Measurements from ENCODE around the gene FHIT. TPM values are rescaled to one million over a fixed set of nuclear protein-coding genes. Genes with fewer than 3 reads are reported as not detected.
"Not testable (repeated sequence)": the region's sequence is repeated elsewhere in the genome, so short reads cannot be mapped to it uniquely, and the experiment has no call there.

Gene FHIT
- total RNA-seq, 4 donors from 2014 or later, result 3.5 to 17.0 (median 16.7) TPM

DNA sequence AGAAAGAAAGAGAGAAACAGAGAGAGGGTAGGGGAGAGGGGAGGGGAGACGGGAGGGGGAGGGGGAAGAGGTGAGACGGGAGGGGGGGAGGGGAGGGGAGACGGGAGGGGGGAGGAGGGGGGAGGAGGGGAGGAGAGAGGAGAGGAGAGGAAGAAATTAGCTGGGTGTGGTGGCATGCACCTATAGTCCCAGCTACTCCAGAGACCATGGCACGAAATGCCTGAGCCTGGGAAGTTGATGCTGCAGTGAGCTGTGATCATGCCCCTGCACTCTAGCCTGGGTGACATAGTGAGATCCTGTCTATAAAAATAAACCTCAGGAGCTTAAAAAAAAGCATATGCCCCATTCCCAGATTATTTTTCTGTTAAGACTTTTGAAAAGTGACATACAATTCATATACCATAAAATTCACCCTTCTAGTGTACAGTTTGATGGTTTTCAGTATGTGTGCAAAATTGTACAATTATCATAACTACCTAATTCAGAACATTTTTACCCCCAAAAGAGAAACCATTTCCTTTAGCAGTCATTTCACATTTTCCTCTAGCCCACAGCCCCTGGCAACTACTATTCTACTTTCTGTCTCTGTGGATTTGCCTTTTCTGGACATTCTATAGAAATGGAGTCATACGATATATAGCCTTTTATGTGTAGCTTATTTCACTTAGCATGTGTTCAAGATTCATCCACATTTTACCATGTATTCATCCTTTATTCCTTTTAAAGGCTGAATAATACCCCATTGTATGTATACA is 699.6 kb downstream of the FHIT start:
- no peaks in the 10 kb centered on the region for H3K27me3 ChIP-seq
- no peak overlapping the region for H3K27ac ChIP-seq
- H3K36me3 ChIP-seq, result no peaks in the 10 kb centered on the region
- no peak for DNase-seq
- no peaks in the 10 kb centered on the region for H3K9me3 ChIP-seq
- TF ChIP-seq POLR2A (IDR thresholded peaks at IDR 0.05), result no peak
- TF ChIP-seq, protein P1, sequence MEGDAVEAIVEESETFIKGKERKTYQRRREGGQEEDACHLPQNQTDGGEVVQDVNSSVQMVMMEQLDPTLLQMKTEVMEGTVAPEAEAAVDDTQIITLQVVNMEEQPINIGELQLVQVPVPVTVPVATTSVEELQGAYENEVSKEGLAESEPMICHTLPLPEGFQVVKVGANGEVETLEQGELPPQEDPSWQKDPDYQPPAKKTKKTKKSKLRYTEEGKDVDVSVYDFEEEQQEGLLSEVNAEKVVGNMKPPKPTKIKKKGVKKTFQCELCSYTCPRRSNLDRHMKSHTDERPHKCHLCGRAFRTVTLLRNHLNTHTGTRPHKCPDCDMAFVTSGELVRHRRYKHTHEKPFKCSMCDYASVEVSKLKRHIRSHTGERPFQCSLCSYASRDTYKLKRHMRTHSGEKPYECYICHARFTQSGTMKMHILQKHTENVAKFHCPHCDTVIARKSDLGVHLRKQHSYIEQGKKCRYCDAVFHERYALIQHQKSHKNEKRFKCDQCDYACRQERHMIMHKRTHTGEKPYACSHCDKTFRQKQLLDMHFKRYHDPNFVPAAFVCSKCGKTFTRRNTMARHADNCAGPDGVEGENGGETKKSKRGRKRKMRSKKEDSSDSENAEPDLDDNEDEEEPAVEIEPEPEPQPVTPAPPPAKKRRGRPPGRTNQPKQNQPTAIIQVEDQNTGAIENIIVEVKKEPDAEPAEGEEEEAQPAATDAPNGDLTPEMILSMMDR (IDR thresholded peaks at IDR 0.05), result no peak
- H3K4me3 ChIP-seq, result no peak overlapping the region
- H3K4me1 ChIP-seq, result no peaks in the 10 kb centered on the region

DNA sequence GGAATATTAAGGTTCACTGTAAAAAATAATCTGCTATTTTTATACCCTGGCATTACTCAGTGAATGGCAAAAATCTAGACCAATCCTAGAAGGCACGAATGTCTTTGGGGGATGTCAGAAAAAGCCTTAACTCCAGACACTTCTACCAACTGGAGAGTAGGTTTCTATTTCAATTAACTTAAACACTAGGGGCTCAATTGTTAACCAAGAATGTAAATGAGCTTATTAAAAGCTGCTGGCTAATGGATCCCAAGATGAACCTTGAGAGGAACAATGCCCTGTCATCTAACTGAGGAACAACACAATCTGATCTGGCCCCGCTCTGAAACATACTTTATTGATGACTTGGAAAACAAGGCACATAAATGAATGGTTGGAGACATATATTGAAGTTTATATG is 701.4 kb downstream of the FHIT start:
- DNase-seq, result no peak
- H3K36me3 ChIP-seq, result no peaks in the 10 kb centered on the region
- no peaks in the 10 kb centered on the region for H3K9me3 ChIP-seq
- H3K27me3 ChIP-seq, result no peaks in the 10 kb centered on the region
- no peaks in the 10 kb centered on the region for H3K4me1 ChIP-seq
- no peak overlapping the region for H3K4me3 ChIP-seq
- H3K27ac ChIP-seq, result no peak overlapping the region
- TF ChIP-seq, protein P1 (IDR thresholded peaks at IDR 0.05), result no peak
- no peak for TF ChIP-seq POLR2A (IDR thresholded peaks at IDR 0.05)

DNA sequence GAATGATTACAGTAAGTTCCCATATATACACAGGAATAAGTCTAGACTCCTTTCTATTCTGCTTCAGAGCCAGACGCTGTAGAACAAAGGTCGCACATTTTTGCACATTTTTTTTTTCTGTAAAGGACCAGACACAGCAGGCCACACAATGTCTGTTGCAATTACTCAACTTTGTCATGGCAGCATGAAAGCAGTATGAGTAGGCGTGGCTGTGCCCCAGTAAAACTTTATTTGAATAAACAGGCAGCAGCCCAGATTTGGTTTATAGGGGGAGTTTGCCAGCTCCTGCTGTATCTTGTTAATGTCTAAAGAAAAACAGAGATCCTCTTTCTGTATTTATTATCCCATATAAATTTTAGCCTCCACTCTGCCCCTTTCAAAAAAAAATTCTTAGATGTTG is 708.3 kb downstream of the FHIT start:
- no peak for TF ChIP-seq POLR2A (IDR thresholded peaks at IDR 0.05)
- TF ChIP-seq, protein P1 (IDR thresholded peaks at IDR 0.05), result no peak
- H3K27me3 ChIP-seq, result no peaks in the 10 kb centered on the region
- no peak overlapping the region for H3K27ac ChIP-seq
- no peaks in the 10 kb centered on the region for H3K4me1 ChIP-seq
- DNase-seq, result no peak
- H3K36me3 ChIP-seq, result no peaks in the 10 kb centered on the region
- H3K9me3 ChIP-seq, result no peaks in the 10 kb centered on the region
- no peak overlapping the region for H3K4me3 ChIP-seq

DNA sequence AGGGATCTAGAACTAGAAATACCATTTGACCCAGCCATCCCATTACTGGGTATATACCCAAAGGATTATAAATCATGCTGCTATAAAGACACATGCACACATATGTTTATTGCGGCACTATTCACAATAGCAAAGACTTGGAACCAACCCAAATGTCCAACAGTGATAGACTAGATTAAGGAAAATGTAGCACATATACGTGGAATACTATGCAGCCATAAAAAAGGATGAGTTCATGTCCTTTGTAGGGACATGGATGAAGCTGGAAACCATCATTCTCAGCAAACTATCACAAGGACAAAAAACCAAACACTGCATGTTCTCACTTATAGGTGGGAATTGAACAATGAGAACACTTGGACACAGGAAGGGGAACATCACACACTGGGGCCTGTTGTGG is 711.9 kb downstream of the FHIT start:
- H3K36me3 ChIP-seq, H3K27ac ChIP-seq, H3K4me1 ChIP-seq, H3K27me3 ChIP-seq, H3K9me3 ChIP-seq, H3K4me3 ChIP-seq, DNase-seq: not testable (repeated sequence)

DNA sequence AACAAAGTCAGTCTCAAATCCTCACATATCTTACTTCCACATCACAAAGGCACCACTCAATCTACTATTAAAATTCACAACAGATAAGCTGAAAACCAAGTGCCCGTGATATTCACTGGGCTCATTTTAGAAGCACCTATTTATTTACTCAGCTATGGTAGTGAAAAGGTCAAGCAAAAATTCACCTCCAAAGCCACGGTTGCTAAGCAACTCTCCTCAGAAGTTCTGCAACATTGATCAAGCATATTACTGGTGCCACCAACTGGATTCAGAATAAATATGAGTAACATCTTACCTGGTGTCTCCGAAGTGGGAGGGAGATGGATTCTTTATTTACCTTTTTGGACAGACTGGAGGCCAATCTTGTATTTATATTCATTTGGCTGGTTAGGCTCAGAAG is 714.8 kb downstream of the FHIT start:
- Histone ChIP-seq H3K4me3 (no peak overlapping the region), H3K27me3 (no peaks in the 10 kb centered on the region), H3K9me3 (no peaks in the 10 kb centered on the region), H3K36me3 (no peaks in the 10 kb centered on the region), H3K4me1 (no peaks in the 10 kb centered on the region), H3K27ac (no peak overlapping the region)
- DNase-seq, result no peak
- no peak for TF ChIP-seq POLR2A (IDR thresholded peaks at IDR 0.05)
- TF ChIP-seq, protein P1 (IDR thresholded peaks at IDR 0.05), result no peak

DNA sequence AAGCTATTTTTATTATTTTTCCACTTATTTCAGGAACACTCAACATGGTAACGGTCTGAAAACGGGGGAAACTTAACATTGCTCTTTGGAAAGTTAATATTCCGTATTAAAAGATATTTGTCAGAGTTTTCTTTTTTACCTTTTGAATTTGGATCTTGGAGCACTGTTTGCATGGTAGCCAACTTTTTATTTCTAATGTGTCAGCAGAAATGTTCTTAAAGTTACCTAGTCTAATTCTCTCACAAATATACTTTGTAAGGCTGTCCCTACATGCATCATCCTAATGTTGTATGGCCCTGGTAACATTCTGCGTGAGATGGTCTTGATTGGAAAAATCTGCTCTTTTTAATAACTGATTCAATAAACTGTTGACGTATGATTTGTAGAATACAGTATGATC is 719.5 kb downstream of the FHIT start:
- Histone ChIP-seq H3K4me1 (no peaks in the 10 kb centered on the region), H3K27me3 (no peaks in the 10 kb centered on the region), H3K4me3 (no peak overlapping the region)

More for the DNA sequence above, 719.5 kb downstream of the FHIT start:
- Histone ChIP-seq H3K9me3 (no peaks in the 10 kb centered on the region), H3K27ac (no peak overlapping the region), H3K36me3 (no peaks in the 10 kb centered on the region)
- TF ChIP-seq, protein P1 (IDR thresholded peaks at IDR 0.05), result no peak
- no peak for TF ChIP-seq POLR2A (IDR thresholded peaks at IDR 0.05)
- no peak for DNase-seq

Data from Peyer's patch (tissue), 4 donors.